HepG2 (cell line): ENCODE measurements around the gene SYTL5. TPM values are rescaled to one million over a fixed set of nuclear protein-coding genes. Genes with fewer than 3 reads are reported as not detected.

Experiments
- ATAC-seq: fragments of 200-7000 bp; cut with Tn5 transposase; 3 replicates; pipeline ENCODE4 v1.9.1; 2020; ENCODE audit warnings: mild to moderate bottlenecking, moderate library complexity
- BruUV-seq: library from RNA; stranded (reverse); fragments of 400-500 nt; replicated peaks from 2 replicates; lab custom pipeline; 2021; lab: Mats Ljungman, UMichigan
- CTCF ChIA-PET: fragments of 300-600 bp; formaldehyde crosslinking; extraction: SDS; loops from one replicate; lab custom pipeline; 2021; ENCODE audit warnings: low total read pairs, inconsistent platforms, low intra/inter-chr PET ratio; lab: Yijun Ruan, JAX
- POLR2A ChIA-PET: fragments of 350-600 bp; sonication (Branson Sonifier 250); formaldehyde crosslinking; loops from one replicate; lab custom pipeline; 2020; ENCODE audit warnings: antibody characterized with exemption, inconsistent platforms; lab: Yijun Ruan, JAX
- DNase-seq: peaks from one replicate; pipeline ENCODE4 v3.0.0-alpha.2; 2015; ENCODE audit warnings: low spot score
- FAIRE-seq: peaks from 3 replicates; lab custom pipeline; 2011; peaks lifted over from hg19 to GRCh38; lab: Jason Lieb, UNC
- H2AFZ ChIP-seq: one replicate; pipeline ENCODE4 v1.6.1; 2011; ENCODE audit warnings: low read length, inconsistent platforms
- H3K27ac ChIP-seq: fragments of 300-600 bp; 3 replicates; pipeline ENCODE4 v1.8.0; 2011; ENCODE audit warnings: mixed run types, mild to moderate bottlenecking, mixed read lengths, low read length, inconsistent platforms; ENCODE audit not compliant: insufficient read depth; ENCODE audit errors: extremely low read length
- H3K27me3 ChIP-seq, 2 experiments: fragments of 200-600 bp in 1 of 2; 2 replicates in 1 of 2; 3 replicates in 1 of 2; pipeline versions ENCODE4 v1.6.0 to v1.8.0; 2011; ENCODE audit warnings: low read length in 2 of 2, mild to moderate bottlenecking in 2 of 2, moderate library complexity in 2 of 2, inconsistent platforms in 1 of 2; ENCODE audit not compliant: insufficient read depth in 2 of 2, control insufficient read depth in 1 of 2
- H3K36me3 ChIP-seq, 2 experiments: fragments of 200-600 bp in 1 of 2; replicated peaks in 1 of 2; 2 replicates in 1 of 2; 3 replicates in 1 of 2; pipeline versions ENCODE4 v1.5.1 to v1.8.0; 2011; ENCODE audit warnings: low read length in 2 of 2, inconsistent platforms in 1 of 2; ENCODE audit not compliant: insufficient read depth in 2 of 2, control insufficient read depth in 1 of 2
- H3K4me1 ChIP-seq: 2 replicates; pipeline ENCODE4 v1.5.1; 2012; ENCODE audit warnings: low read length, inconsistent platforms; ENCODE audit not compliant: insufficient read depth
- H3K4me2 ChIP-seq: 2 replicates; pipeline ENCODE4 v1.6.0; 2011; ENCODE audit warnings: low read depth, low read length, inconsistent platforms
- H3K4me3 ChIP-seq, 3 experiments: fragments of 200-600 bp in 1 of 3; sonication (generic), shearing (Covaris generic) in 1 of 3; replicated peaks in 1 of 3; 2 replicates each; pipeline ENCODE4 v1.5.1; 2011 to 2016; ENCODE audit warnings: low read length in 3 of 3, inconsistent platforms in 2 of 3, low read depth in 2 of 3, mild to moderate bottlenecking in 2 of 3, control low read depth in 1 of 3, mixed read lengths in 1 of 3; ENCODE audit not compliant: insufficient read depth in 1 of 3
- H3K79me2 ChIP-seq: one replicate; pipeline ENCODE4 v1.6.1; 2011; ENCODE audit warnings: low read length, inconsistent platforms; ENCODE audit not compliant: insufficient read depth
- H3K9ac ChIP-seq: 2 replicates; pipeline ENCODE4 v1.6.0; 2011; ENCODE audit warnings: mild to moderate bottlenecking, low read depth, low read length, inconsistent platforms; ENCODE audit not compliant: insufficient read depth
- H3K9me3 ChIP-seq: 2 replicates; pipeline ENCODE4 v1.5.1; 2012; ENCODE audit warnings: mild to moderate bottlenecking, low read length
- H4K20me1 ChIP-seq: 2 replicates; pipeline ENCODE4 v1.6.0; 2011; ENCODE audit warnings: inconsistent platforms, mild to moderate bottlenecking, low read length, moderate library complexity; ENCODE audit not compliant: insufficient read depth
- BHLHE40 ChIP-seq: IDR thresholded peaks from 2 replicates; pipeline ENCODE4 v1.6.1; 2011; ENCODE audit warnings: low read length, improper control_type of control experiment
- EZH2 ChIP-seq: conservative IDR thresholded peaks from 2 replicates; pipeline ENCODE4 v1.6.1; 2012; ENCODE audit warnings: mild to moderate bottlenecking, low read depth, low read length, moderate library complexity
- FOXP1 ChIP-seq, 2 experiments: fragments of 450-650 bp in 1 of 2; IDR thresholded peaks; 2 replicates each; pipeline ENCODE4 v1.6.1; 2017 to 2018; ENCODE audit warnings: antibody characterized with exemption in 1 of 2
- MYPOP ChIP-seq: sonication (generic); formaldehyde crosslinking; IDR thresholded peaks from 2 replicates; pipeline ENCODE4 v1.8.1; 2023; ENCODE audit warnings: mild to moderate bottlenecking, moderate library complexity, missing genetic modification reagents
- NR1H2 ChIP-seq: sonication (generic); formaldehyde crosslinking; IDR thresholded peaks from 2 replicates; pipeline ENCODE4 v1.8.1; 2022; ENCODE audit warnings: low read depth, missing genetic modification reagents, borderline replicate concordance
- YY1 ChIP-seq: IDR thresholded peaks from 2 replicates; pipeline ENCODE4 v1.6.1; 2011; ENCODE audit warnings: low read length, low read depth, moderate library complexity, mild to moderate bottlenecking; ENCODE audit not compliant: insufficient read depth, insufficient replicate concordance
- ZBED4 ChIP-seq: sonication (generic); formaldehyde crosslinking; IDR thresholded peaks from 2 replicates; pipeline ENCODE4 v1.4.0; 2020; ENCODE audit warnings: missing genetic modification reagents, borderline replicate concordance
- ZBTB39 ChIP-seq: sonication (generic); formaldehyde crosslinking; IDR thresholded peaks from 2 replicates; pipeline ENCODE4 v1.5.0; 2020; ENCODE audit warnings: missing genetic modification reagents
- ZNF333 ChIP-seq: sonication (generic); formaldehyde crosslinking; IDR thresholded peaks from 2 replicates; pipeline ENCODE4 v1.4.0; 2020; ENCODE audit warnings: mild to moderate bottlenecking, missing genetic modification reagents, borderline replicate concordance
- ZNF335 ChIP-seq: sonication (generic); formaldehyde crosslinking; IDR thresholded peaks from 2 replicates; pipeline ENCODE4 v1.4.0; 2020; ENCODE audit warnings: missing genetic modification reagents
- ZNF362 ChIP-seq: sonication (generic); formaldehyde crosslinking; IDR thresholded peaks from 2 replicates; pipeline ENCODE4 v1.4.0; 2020; ENCODE audit warnings: missing genetic modification reagents, mild to moderate bottlenecking, borderline replicate concordance
- ZNF615 ChIP-seq: sonication (generic); formaldehyde crosslinking; IDR thresholded peaks from 2 replicates; pipeline ENCODE4 v1.5.0; 2020; ENCODE audit warnings: mild to moderate bottlenecking, missing genetic modification reagents, borderline replicate concordance
- ZNF772 ChIP-seq: sonication (generic); formaldehyde crosslinking; IDR thresholded peaks from 2 replicates; pipeline ENCODE4 v1.5.0; 2020; ENCODE audit warnings: mild to moderate bottlenecking, missing genetic modification reagents
- ZNF781 ChIP-seq: sonication (generic); formaldehyde crosslinking; IDR thresholded peaks from 2 replicates; pipeline ENCODE4 v1.5.1; 2020; ENCODE audit warnings: borderline replicate concordance, mild to moderate bottlenecking, missing genetic modification reagents; ENCODE audit errors: not compliant biosample characterization
- WGBS: methylation state at CpG from one replicate; pipeline ENCODE4 v1.1.6; 2017; ENCODE audit warnings: low lambda C conversion rate; 5-methylcytosine and 5-hydroxymethylcytosine counted together
- in situ Hi-C: cut with HindIII; loops from 2 replicates; pipeline ENCODE4 v1.10.0; 2017; ENCODE audit warnings: low pct_unique_long_range_greater_than_20kb; ENCODE audit not compliant: extremely low pct_ligation_motif_present
- intact Hi-C: fragments of 100-400 bp; cut with micrococcal nuclease; formaldehyde crosslinking; loops from one replicate; pipeline ENCODE4 v1.10.0; 2022; ENCODE audit not compliant: unreplicated experiment
- polyA plus RNA-seq, 8 experiments: library from polyadenylated mRNA; depleted of rRNA in 3 of 8; stranded (reverse) in 7 of 8; unstranded in 1 of 8; fragments of >200 nt; fragmentation: Illumina TruSeq in 4 of 8; extraction: Trizol in 4 of 8; gene quantifications; 2 replicates each; pipeline versions ENCODE4 v1.2.1 to v1.2.3, GENCODE V29; 2011 to 2016; ENCODE audit warnings: low read depth in 4 of 8, missing spikeins in 1 of 8, mixed read lengths in 1 of 8; ENCODE audit not compliant: insufficient read depth in 1 of 8
- total RNA-seq, 5 experiments: library from RNA; depleted of rRNA; stranded (reverse); fragments of >200 nt; fragmentation: Illumina TruSeq; extraction: Trizol; gene quantifications; 2 replicates each; pipeline ENCODE4 v1.2.3, GENCODE V29; 2016; ENCODE audit warnings: low read depth in 1 of 5

SYTL5 gene
- total and polyA plus RNA-seq, 2 of the 13 experiments (the other 11 are each of a cell fraction or from before 2014, with no cell fraction given), result not detected

- H3K79me2 ChIP-seq, result no peaks in the 10 kb centered on the region
- ATAC-seq (peak; percentile 86), FAIRE-seq (peak; percentile 100), DNase-seq (peak; percentile 95)
- intact Hi-C loops, result loop anchor here (10.0 kb wide), 1 partner anchor 55 kb away; no protein-coding TSS in a partner anchor
- peak overlapping the region; percentile 77 for H3K4me2 ChIP-seq
- 0% methylated on average over 3 of the region's 15 CpGs for WGBS
- no peaks in the 10 kb centered on the region for H3K9me3 ChIP-seq
- POLR2A ChIA-PET, result interaction anchor here (0.8 to 3.5 kb wide), 6 partner anchors 13 to 603 kb away, joined by 3 to 27 read pairs (median 4); no protein-coding TSS in a partner anchor
- peak overlapping the region; percentile 69 for H3K9ac ChIP-seq
- H4K20me1 ChIP-seq, result no peaks in the 10 kb centered on the region
- peaks cover 41% of the 10 kb centered on the region for H3K4me1 ChIP-seq
- H3K4me3 ChIP-seq, result peak overlapping the region in 1 of 3 experiments; percentile 50; a peak in 3 of 6 replicates
- no TSS peak for BruUV-seq
- H3K27me3 ChIP-seq, result no peaks in the 10 kb centered on the region
- CTCF ChIA-PET, result no interaction called here
- no peaks in the 10 kb centered on the region for H3K36me3 ChIP-seq
- in situ Hi-C loops, result no loop called here
- no peak overlapping the region for H2AFZ ChIP-seq
- peak overlapping the region; percentile 96 for H3K27ac ChIP-seq
- no peak for TF ChIP-seq NR1H2 (CRISPR knock-in tag)
- TF ChIP-seq ZNF615 (CRISPR knock-in tag), result 0 out of 2 replicates have a peak, but pooled peaks have one; percentile 43
- no peak for TF ChIP-seq ZBTB39 (CRISPR knock-in tag)
- TF ChIP-seq ZNF362 (CRISPR knock-in tag), result no peak
- TF ChIP-seq FOXP1 (IDR thresholded peaks at IDR 0.05), result peak; percentile 70
- TF ChIP-seq FOXP1 (CRISPR knock-in tag; IDR thresholded peaks at IDR 0.05), result peak; percentile 89
- TF ChIP-seq ZNF333 (CRISPR knock-in tag), result no peak
- TF ChIP-seq ZNF781, result no peak
- TF ChIP-seq ZBED4, result no peak
- no peak for TF ChIP-seq ZNF335 (CRISPR knock-in tag)
- TF ChIP-seq BHLHE40, result no peak
- 0 out of 2 replicates have a peak, but pooled peaks have one; percentile 27 for TF ChIP-seq MYPOP (CRISPR knock-in tag)
- TF ChIP-seq EZH2, result no peak
- TF ChIP-seq ZNF772 (CRISPR knock-in tag), result no peak
- TF ChIP-seq YY1, result no peak
Observed at GRCh38 chrX:37959212-37960021, 46.9 kb upstream of the SYTL5 start.
